WERI-Rb-1 (cell line): ENCODE data around the gene TGIF1.

ENCODE experiments used
- DNase-seq: peaks from one replicate; pipeline ENCODE4 v3.0.0-alpha.2; 2020
- H3K27ac ChIP-seq: fragments of 250-450 bp; sonication (Bioruptor Pico); 2 replicates; pipeline ENCODE4 v1.5.1; 2020; ENCODE audit warnings: mild to moderate bottlenecking, moderate library complexity
- H3K27me3 ChIP-seq: fragments of 250-450 bp; sonication (Bioruptor Pico); 2 replicates; pipeline ENCODE4 v1.5.1; 2021; ENCODE audit warnings: mild to moderate bottlenecking, low read depth, moderate library complexity; ENCODE audit not compliant: insufficient read depth, severe bottlenecking
- H3K36me3 ChIP-seq: fragments of 250-450 bp; sonication (Bioruptor Pico); 2 replicates; pipeline ENCODE4 v1.5.1; 2020; ENCODE audit warnings: mild to moderate bottlenecking, moderate library complexity
- H3K4me3 ChIP-seq: 2 replicates; pipeline ENCODE4 v1.5.1; 2011; ENCODE audit warnings: low read depth, mild to moderate bottlenecking, control low read depth, low read length
- H3K9me3 ChIP-seq: fragments of 250-450 bp; sonication (Bioruptor Pico); 2 replicates; pipeline ENCODE4 v1.5.1; 2021; ENCODE audit warnings: mild to moderate bottlenecking, moderate library complexity; ENCODE audit not compliant: severe bottlenecking
- CTCF ChIP-seq: IDR thresholded peaks from 2 replicates; pipeline ENCODE4 v1.5.1; 2011; ENCODE audit warnings: low read depth, mild to moderate bottlenecking, control low read depth, inconsistent platforms, low read length

TGIF1 gene

DNA sequence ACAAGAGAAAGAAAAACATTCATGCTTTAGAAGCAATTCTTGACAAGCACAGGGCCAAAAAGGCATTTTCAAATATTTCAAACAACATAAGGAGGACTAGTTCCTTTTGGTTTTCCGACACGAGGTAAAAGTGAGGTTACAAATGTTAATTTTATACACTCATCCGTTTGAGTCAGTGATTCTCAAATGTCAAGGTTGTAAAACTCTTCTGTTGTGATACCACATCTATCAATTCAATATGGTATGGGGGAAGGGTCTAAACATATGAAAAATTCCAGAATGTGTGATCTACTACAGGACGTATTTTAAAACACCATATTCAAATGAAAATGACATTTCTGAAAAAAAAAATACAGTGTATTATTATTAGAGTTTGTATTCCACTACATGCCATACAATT lies 52.7 kb downstream of the TGIF1 start:
- Histone ChIP-seq H3K36me3 (no peaks in the 10 kb centered on the region), H3K4me3 (no peak overlapping the region), H3K27me3 (no peaks in the 10 kb centered on the region), H3K27ac (no peak overlapping the region), H3K9me3 (no peaks in the 10 kb centered on the region)
- DNase-seq = no peak
- no peak for TF ChIP-seq CTCF

- Histone ChIP-seq H3K9me3 (no peaks in the 10 kb centered on the region), H3K4me3 (no peak overlapping the region), H3K36me3 (no peaks in the 10 kb centered on the region), H3K27ac (no peak overlapping the region), H3K27me3 (no peaks in the 10 kb centered on the region)
- no peak for DNase-seq
- no peak for TF ChIP-seq CTCF
Observed at GRCh38 chr18:3504637-3505036, 54.7 kb downstream of the TGIF1 start.

GRCh38 chr18:3508576-3509549 lies 58.9 kb downstream of the TGIF1 start:
- no peaks in the 10 kb centered on the region for H3K36me3 ChIP-seq
- H3K9me3 ChIP-seq = no peaks in the 10 kb centered on the region
- DNase-seq = no peak
- no peak overlapping the region for H3K4me3 ChIP-seq
- no peaks in the 10 kb centered on the region for H3K27me3 ChIP-seq
- TF ChIP-seq CTCF = no peak
- no peak overlapping the region for H3K27ac ChIP-seq
